Heart left ventricle (tissue), 13 donors: ENCODE measurements around the gene SERINC5.

Source experiments
- POLR2A ChIP-seq, 2 donors: fragments of 450-650 bp; IDR thresholded peaks; one replicate each; pipeline ENCODE4 v1.6.1; 2017; ENCODE audit warnings: antibody characterized with exemption in 2 of 2, mild to moderate bottlenecking in 2 of 2, moderate library complexity in 2 of 2
- TF ChIP-seq, protein P1 (sequence below), 12 donors: fragments of 200-600 bp; sonication (generic) in 4 of 12; IDR thresholded peaks; one replicate each; pipeline versions ENCODE4 v1.5.0 to v1.8.0; 2018 to 2022; ENCODE audit warnings: antibody characterized with exemption in 12 of 12, mild to moderate bottlenecking in 5 of 12
- donor health status: ischemic (EF 13 %, LVEDD 7.1; RV severe dilation, severe dysfunction).
- donor health status: DM: no; HTN: yes; CAD: no.
- donor health status: DM: no; HTN: no; CAD: no.
- donor health status: ischemic (EF 25% LVEDD 6.9; RV normal size, moderate dysfunction).
- donor health status: ischemic (EF 25% LVEDD 5.7; RV mildly dilated, moderate dysfunction).
- donor health status: ischemic (EF 35%, LVEDD 5.7; RV mildly dilated, moderate dysfunction).
- donor health status: nonischemic (EF 11% LVEDD 7.7; RV severe dilation, severe dysfunction).
- donor health status: DM: yes; HTN: yes; CAD: no.
- donor health status: PGD.
- donor health status: ischemic (EF 29% LVEDD 5.4; RV normal size, mild dysfunction).
- donor health status: nonischemic (EF 23%, LVEDD 6.1; RV moderate dilation, normal function).

GRCh38 chr5:80161165-80161564 lies 94.7 kb downstream of the SERINC5 start:
- TF ChIP-seq, protein P1, sequence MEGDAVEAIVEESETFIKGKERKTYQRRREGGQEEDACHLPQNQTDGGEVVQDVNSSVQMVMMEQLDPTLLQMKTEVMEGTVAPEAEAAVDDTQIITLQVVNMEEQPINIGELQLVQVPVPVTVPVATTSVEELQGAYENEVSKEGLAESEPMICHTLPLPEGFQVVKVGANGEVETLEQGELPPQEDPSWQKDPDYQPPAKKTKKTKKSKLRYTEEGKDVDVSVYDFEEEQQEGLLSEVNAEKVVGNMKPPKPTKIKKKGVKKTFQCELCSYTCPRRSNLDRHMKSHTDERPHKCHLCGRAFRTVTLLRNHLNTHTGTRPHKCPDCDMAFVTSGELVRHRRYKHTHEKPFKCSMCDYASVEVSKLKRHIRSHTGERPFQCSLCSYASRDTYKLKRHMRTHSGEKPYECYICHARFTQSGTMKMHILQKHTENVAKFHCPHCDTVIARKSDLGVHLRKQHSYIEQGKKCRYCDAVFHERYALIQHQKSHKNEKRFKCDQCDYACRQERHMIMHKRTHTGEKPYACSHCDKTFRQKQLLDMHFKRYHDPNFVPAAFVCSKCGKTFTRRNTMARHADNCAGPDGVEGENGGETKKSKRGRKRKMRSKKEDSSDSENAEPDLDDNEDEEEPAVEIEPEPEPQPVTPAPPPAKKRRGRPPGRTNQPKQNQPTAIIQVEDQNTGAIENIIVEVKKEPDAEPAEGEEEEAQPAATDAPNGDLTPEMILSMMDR (IDR thresholded peaks at IDR 0.05) = no peak
- TF ChIP-seq POLR2A (IDR thresholded peaks at IDR 0.05) = no peak
